Fibroblast of the conjunctiva (primary cell): ENCODE data around the gene TF.

Experiments
- DNase-seq: peaks from one replicate; pipeline ENCODE4 v3.0.0-alpha.2; 2010; ENCODE audit warnings: low read depth

TF gene

GRCh38 chr3:133837487-133838295 lies 91.5 kb downstream of the TF start:
- no peak for DNase-seq

DNA sequence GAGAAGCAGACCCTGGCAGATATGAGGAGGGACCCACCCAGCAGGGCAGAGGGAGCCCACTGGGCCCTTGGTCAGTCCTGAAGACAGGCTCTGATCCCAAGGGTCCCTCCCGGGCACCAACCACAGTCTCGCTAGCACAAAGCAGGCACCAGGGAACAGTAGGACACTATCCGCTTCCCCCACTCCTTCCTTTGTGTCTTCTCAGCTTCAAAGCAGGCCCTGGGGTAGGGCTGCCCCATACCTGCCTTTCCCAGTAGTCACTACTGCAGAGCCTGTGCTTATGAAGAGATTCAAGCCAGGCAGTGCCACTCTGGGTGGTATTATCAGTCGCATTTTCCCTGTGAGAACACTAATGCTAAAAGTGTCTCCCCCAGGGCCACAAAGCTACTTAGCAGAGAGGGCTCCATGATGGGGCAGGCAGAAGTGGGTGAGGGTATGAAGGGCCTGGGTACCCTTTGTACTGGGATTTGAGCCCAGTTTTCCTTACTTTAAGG lies 92.2 kb downstream of the TF start:
- DNase-seq, result no peak

DNA sequence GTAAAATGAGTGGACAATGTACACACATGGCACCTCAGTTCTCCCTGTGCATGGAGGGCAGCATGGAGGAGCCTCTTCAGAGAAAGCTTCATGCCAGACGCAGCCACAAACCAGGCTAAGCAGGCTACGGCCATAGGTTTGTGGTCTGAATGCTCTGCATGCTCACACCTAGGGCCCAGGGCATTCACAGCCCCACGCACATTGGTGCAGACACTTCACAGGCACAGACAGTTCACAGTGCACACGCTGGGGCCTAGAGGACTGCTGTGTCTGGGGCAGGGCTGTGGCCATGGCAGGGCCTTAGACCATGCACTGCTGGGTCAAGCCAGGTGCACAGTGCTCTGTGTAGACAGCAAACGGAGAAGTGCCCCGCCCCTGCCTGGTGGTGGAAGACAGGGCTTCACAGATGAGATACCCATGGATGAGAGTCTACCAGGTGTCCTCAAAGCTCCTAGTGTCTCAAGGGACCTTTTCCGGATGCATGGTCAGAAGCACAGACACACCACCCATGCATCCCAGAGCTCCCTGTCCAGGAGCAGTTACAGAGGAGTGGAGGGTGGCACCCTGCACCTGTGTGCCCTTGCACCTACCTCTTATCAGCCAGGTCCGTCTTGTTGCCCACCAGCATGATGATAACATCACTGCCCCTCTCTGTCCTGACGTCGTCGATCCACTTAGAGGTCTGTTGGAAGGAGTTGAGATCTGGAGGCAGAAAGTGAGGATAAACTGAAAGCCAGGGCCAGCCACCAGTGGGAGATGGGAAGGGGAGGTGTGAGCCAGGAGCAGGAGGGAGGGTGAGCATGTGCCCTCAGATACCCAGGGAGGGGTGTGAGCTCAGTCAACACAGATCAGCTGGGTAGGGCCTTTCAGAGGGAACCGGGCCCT lies 93.0 kb downstream of the TF start:
- DNase-seq, result no peak

- DNase-seq, result no peak
Observed at GRCh38 chr3:133840055-133840737, 94.0 kb downstream of the TF start.

DNA sequence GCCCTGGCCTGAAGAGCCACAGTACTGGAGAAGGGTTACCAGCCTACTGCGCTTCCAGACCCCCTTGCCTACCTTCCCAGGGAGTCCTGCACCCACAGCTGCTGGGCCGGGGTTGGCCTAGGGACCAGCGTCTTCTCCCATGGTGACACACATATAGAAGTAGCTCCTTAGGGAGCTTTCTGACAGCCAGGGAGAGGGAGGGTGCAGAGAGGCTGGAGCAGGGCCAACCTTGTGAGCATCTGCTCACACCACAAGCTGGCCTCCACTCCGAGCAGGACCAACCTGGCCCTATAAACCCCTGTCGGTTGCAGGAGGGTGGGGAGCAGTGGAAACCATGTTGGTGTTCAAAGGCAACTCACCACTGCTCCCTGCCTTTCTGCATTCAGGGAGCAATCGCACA lies 94.6 kb downstream of the TF start:
- no peak for DNase-seq

- no peak for DNase-seq
Observed at GRCh38 chr3:133841196-133841595, 95.0 kb downstream of the TF start.

GRCh38 chr3:133842158-133842557 lies 96.0 kb downstream of the TF start:
- no peak for DNase-seq

- DNase-seq, result no peak
Observed at GRCh38 chr3:133843634-133844033, 97.4 kb downstream of the TF start.

GRCh38 chr3:133845127-133845526 lies 98.9 kb downstream of the TF start:
- DNase-seq, result no peak
